Measurements from ENCODE around the gene SLC4A8. TPM values are rescaled to one million over a fixed set of nuclear protein-coding genes. Genes with fewer than 3 reads are reported as not detected.
A peak's percentile ranks its signal among the peaks of the same experiment; 100 is the strongest.

The SLC4A8 gene
- total RNA-seq, 1 experiment from 2014 or later: 62.7 TPM

DNA sequence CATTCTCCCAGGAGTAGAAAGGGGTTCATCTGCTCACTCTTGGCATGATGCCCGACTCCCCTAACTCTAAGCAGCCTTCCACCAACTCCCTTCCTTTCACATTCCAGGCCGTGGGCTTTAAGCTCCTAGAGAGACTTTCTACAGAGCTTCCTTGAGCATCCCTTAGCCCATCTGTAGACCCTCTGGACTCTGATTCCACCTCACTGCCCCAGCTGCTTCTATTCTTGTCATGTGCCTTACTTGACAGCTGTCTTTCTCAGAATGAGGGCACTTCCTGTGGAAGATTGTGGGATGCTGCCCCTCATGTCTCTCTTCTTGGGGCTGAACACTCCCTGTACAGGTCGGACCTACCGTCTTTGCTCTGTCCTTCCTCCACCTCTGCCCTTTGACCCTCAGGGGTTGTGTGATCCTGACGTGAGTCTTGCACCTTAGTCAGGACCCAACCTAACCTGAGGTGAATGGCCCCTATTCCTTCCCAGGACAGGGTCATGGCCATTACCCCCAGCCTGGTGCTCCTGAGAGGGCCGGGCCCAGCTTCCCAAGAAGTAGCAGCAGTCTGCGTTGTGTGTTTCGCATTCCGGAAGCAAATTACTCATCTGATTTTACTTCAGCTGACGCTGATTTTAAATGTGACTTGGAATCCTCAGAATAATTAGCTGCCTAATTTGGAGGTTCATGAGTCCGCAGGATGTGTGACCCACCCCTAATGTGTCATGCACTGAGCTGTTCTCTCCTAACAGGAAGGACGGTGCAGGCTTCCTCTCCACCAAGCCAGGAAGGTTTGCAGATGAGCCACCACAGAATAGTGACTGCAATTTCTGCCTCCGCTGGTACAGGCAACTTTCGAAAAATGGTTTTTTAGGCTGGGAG lies 30.7 kb upstream of the SLC4A8 start:
- Histone ChIP-seq H3K9me3 (no peaks in the 10 kb centered on the region), H3K36me3 (ENCODE audit: control insufficient read depth, insufficient read depth, low read length) (no peaks in the 10 kb centered on the region), H3K27me3 (replicated peaks; ENCODE audit: control insufficient read depth, insufficient read depth, low read length) (no peaks in the 10 kb centered on the region), H3K4me1 (peaks cover 65% of the 10 kb centered on the region), H3K4me3 (ENCODE audit: low read depth, low read length) (no peak overlapping the region; the same call in 1 of the 2 replicates)
- Mint-ChIP-seq H3K4me1 (ENCODE audit: low read depth, unreplicated experiment) (peaks cover 50% of the 10 kb centered on the region), H3K36me3 (ENCODE audit: insufficient read depth, unreplicated experiment) (peaks cover 45% of the 10 kb centered on the region), H3K4me3 (ENCODE audit: unreplicated experiment) (peak overlapping the region; percentile 83), H3K9me3 (ENCODE audit: unreplicated experiment) (no peaks in the 10 kb centered on the region), H3K27me3 (ENCODE audit: insufficient read depth, unreplicated experiment) (no peaks in the 10 kb centered on the region), H3K27ac (ENCODE audit: unreplicated experiment) (peak overlapping the region; percentile 99)
- CTCF ChIA-PET: interaction anchor here (0.6 kb wide), 1 partner anchor 118 kb away, joined by 4 read pairs; no protein-coding TSS in a partner anchor
- intact Hi-C loops (cut with micrococcal nuclease; ENCODE audit: unreplicated experiment): no loop called here
- TF ChIP-seq, protein P1, sequence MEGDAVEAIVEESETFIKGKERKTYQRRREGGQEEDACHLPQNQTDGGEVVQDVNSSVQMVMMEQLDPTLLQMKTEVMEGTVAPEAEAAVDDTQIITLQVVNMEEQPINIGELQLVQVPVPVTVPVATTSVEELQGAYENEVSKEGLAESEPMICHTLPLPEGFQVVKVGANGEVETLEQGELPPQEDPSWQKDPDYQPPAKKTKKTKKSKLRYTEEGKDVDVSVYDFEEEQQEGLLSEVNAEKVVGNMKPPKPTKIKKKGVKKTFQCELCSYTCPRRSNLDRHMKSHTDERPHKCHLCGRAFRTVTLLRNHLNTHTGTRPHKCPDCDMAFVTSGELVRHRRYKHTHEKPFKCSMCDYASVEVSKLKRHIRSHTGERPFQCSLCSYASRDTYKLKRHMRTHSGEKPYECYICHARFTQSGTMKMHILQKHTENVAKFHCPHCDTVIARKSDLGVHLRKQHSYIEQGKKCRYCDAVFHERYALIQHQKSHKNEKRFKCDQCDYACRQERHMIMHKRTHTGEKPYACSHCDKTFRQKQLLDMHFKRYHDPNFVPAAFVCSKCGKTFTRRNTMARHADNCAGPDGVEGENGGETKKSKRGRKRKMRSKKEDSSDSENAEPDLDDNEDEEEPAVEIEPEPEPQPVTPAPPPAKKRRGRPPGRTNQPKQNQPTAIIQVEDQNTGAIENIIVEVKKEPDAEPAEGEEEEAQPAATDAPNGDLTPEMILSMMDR (IDR thresholded peaks at IDR 0.05; ENCODE audit: insufficient read depth in 1 of 2, low read depth in 1 of 2, low read length in 1 of 2, severe bottlenecking in 1 of 2, unreplicated experiment in 1 of 2): no peak
- no peak for DNase-seq
- no TSS peak for BruUV-seq (replicated peaks)
- POLR2A ChIA-PET: interaction anchor here (0.5 kb wide), 1 partner anchor 455 kb away, joined by 3 read pairs; no protein-coding TSS in a partner anchor

DNA sequence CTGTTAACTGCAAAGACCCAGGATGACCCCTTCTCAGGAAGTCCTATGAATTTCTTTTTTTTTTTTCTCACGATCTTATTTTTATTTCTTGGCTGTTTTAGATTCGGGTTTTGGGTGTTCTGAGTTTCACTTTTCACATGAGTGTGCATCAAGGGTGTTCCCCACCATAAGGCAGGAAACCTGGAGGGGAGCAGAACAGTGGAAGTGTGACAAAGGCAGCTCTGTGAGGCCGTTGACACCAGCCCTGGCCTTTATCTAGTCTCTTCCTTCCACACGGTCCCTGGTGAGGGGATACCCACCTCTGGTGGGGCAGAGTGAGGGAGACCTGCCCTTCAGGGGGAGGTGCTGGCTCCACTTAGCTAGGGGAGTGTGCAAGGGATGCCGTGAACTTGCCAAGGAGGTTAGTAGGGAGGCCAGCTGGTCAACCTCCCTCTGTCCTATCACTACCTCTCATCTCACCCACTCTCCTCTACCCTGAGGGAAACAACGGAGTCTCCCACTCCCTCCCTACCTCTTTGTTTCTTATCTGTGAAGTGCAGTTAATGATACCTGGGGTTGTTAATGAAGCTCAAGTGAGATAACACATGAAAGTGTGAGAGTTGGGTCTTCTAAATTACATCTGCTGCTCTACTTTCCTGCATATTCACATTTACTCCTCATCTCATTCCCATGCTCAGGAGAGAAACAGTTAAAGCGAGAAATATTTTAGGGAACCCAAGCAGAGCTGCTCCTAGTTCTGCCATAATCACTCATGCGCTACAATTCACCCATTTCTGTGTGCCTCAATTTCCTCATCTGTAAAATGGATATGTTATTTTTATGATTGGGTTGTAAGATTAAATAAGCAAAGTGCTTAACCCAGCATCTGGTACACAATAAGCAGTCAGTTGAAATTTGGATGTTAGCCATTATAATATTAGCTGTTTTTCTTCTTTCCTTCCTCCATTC lies 29.1 kb upstream of the SLC4A8 start:
- Histone ChIP-seq H3K9me3 (no peaks in the 10 kb centered on the region), H3K4me1 (peaks cover 68% of the 10 kb centered on the region), H3K36me3 (ENCODE audit: control insufficient read depth, insufficient read depth, low read length) (no peaks in the 10 kb centered on the region), H3K4me3 (ENCODE audit: low read depth, low read length) (no peak overlapping the region), H3K27me3 (replicated peaks; ENCODE audit: control insufficient read depth, insufficient read depth, low read length) (no peaks in the 10 kb centered on the region)
- BruUV-seq (replicated peaks): no TSS peak
- intact Hi-C loops (cut with micrococcal nuclease; ENCODE audit: unreplicated experiment): no loop called here
- Mint-ChIP-seq H3K36me3 (ENCODE audit: insufficient read depth, unreplicated experiment) (peaks cover 56% of the 10 kb centered on the region), H3K9me3 (ENCODE audit: unreplicated experiment) (no peaks in the 10 kb centered on the region), H3K27me3 (ENCODE audit: insufficient read depth, unreplicated experiment) (no peaks in the 10 kb centered on the region), H3K4me3 (ENCODE audit: unreplicated experiment) (peak overlapping the region; percentile 29), H3K27ac (ENCODE audit: unreplicated experiment) (peak overlapping the region; percentile 99), H3K4me1 (ENCODE audit: low read depth, unreplicated experiment) (peaks cover 62% of the 10 kb centered on the region)
- TF ChIP-seq, protein P1 (IDR thresholded peaks at IDR 0.05; ENCODE audit: insufficient read depth in 1 of 2, low read depth in 1 of 2, low read length in 1 of 2, severe bottlenecking in 1 of 2, unreplicated experiment in 1 of 2): no peak
- ChIA-PET CTCF (interaction anchor here (0.5 to 1.1 kb wide), 4 partner anchors 26 to 737 kb away, joined by 3 to 4 read pairs (median 3); no protein-coding TSS in a partner anchor), POLR2A (no interaction called here)
- peak; percentile 37 to 69 for DNase-seq

DNA sequence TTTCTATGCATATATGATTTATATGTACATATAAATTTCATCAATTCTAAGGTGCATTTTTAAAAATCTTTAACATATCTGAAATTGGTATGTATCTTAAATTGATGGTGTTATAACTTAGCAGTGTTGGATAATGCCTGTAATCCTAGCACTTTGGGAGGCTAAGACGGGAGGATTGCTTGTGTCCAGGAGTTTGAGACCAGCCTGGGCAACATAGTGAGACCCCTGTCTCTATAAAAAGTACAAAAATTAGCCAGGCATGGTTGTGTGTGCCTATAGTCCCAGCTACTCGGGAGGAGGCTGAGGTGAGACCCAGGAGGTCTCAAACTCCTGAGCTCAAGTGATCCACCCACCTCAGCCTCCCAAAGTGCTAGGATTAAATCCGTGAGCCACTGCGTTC lies 27.0 kb upstream of the SLC4A8 start:
- CTCF ChIA-PET: interaction anchor here (2.1 kb wide), 1 partner anchor 23 kb away, joined by 15 read pairs; no protein-coding TSS in a partner anchor

More for the DNA sequence above, 27.0 kb upstream of the SLC4A8 start:
- H3K27me3 ChIP-seq (replicated peaks; ENCODE audit: control insufficient read depth, insufficient read depth, low read length): no peaks in the 10 kb centered on the region
- intact Hi-C loops (cut with micrococcal nuclease; ENCODE audit: unreplicated experiment): no loop called here
- Mint-ChIP-seq H3K9me3 (ENCODE audit: unreplicated experiment) (no peaks in the 10 kb centered on the region), H3K4me1 (ENCODE audit: low read depth, unreplicated experiment) (peaks cover 78% of the 10 kb centered on the region), H3K4me3 (ENCODE audit: unreplicated experiment) (peak overlapping the region; percentile 17), H3K36me3 (ENCODE audit: insufficient read depth, unreplicated experiment) (peaks cover 48% of the 10 kb centered on the region), H3K27me3 (ENCODE audit: insufficient read depth, unreplicated experiment) (no peaks in the 10 kb centered on the region), H3K27ac (ENCODE audit: unreplicated experiment) (peak overlapping the region; percentile 90)
- DNase-seq: no peak
- no peak overlapping the region for H3K4me3 ChIP-seq (ENCODE audit: low read depth, low read length)
- TF ChIP-seq, protein P1 (IDR thresholded peaks at IDR 0.05; ENCODE audit: insufficient read depth in 1 of 2, low read depth in 1 of 2, low read length in 1 of 2, severe bottlenecking in 1 of 2, unreplicated experiment in 1 of 2): no peak
- H3K9me3 ChIP-seq: no peaks in the 10 kb centered on the region
- H3K36me3 ChIP-seq (ENCODE audit: control insufficient read depth, insufficient read depth, low read length): no peaks in the 10 kb centered on the region
- H3K4me1 ChIP-seq: peaks cover 88% of the 10 kb centered on the region
- POLR2A ChIA-PET: no interaction called here
- BruUV-seq (replicated peaks): no TSS peak
